Epidermal melanocyte (primary cell): Measurements from ENCODE around the gene GPR78.

ENCODE experiments used
- DNase-seq: peaks from one replicate; pipeline ENCODE4 v3.0.0; 2011; ENCODE audit warnings: low spot score; ENCODE audit not compliant: insufficient read length

The GPR78 gene

GRCh38 chr4:8547108-8547911 lies 32.9 kb upstream of the GPR78 start:
- peak; percentile 12 for DNase-seq

GRCh38 chr4:8547912-8548730 lies 32.1 kb upstream of the GPR78 start:
- peak; percentile 11 for DNase-seq

- DNase-seq: no peak
Observed at GRCh38 chr4:8548731-8549351, 31.4 kb upstream of the GPR78 start.

GRCh38 chr4:8549352-8549931 lies 30.8 kb upstream of the GPR78 start:
- no peak for DNase-seq

GRCh38 chr4:8550691-8551090 lies 29.5 kb upstream of the GPR78 start:
- no peak for DNase-seq

- no peak for DNase-seq
Observed at GRCh38 chr4:8552024-8552423, 28.2 kb upstream of the GPR78 start.

GRCh38 chr4:8552581-8553205 lies 27.5 kb upstream of the GPR78 start:
- DNase-seq: no peak

GRCh38 chr4:8553216-8553615 lies 27.0 kb upstream of the GPR78 start:
- no peak for DNase-seq

GRCh38 chr4:8553991-8554405 lies 26.2 kb upstream of the GPR78 start:
- no peak for DNase-seq

GRCh38 chr4:8554555-8555100 lies 25.6 kb upstream of the GPR78 start:
- no peak for DNase-seq

- no peak for DNase-seq
Observed at GRCh38 chr4:8555716-8556115, 24.5 kb upstream of the GPR78 start.

- no peak for DNase-seq
Observed at GRCh38 chr4:8556341-8557150, 23.6 kb upstream of the GPR78 start.

- no peak for DNase-seq
Observed at GRCh38 chr4:8557151-8558076, 22.8 kb upstream of the GPR78 start.

GRCh38 chr4:8558080-8558960 lies 21.9 kb upstream of the GPR78 start:
- DNase-seq: no peak

- DNase-seq: no peak
Observed at GRCh38 chr4:8559011-8559410, 21.2 kb upstream of the GPR78 start.

- DNase-seq: no peak
Observed at GRCh38 chr4:8559524-8560264, 20.5 kb upstream of the GPR78 start.

GRCh38 chr4:8560265-8561047 lies 19.7 kb upstream of the GPR78 start:
- DNase-seq: no peak
